ENCODE data around the gene ZNF26.
A peak's percentile ranks its signal among the peaks of the same experiment; 100 is the strongest.
"Not testable (repeated sequence)": the region's sequence is repeated elsewhere in the genome, so short reads cannot be mapped to it uniquely, and the experiment has no call there.

ZNF26 gene

DNA sequence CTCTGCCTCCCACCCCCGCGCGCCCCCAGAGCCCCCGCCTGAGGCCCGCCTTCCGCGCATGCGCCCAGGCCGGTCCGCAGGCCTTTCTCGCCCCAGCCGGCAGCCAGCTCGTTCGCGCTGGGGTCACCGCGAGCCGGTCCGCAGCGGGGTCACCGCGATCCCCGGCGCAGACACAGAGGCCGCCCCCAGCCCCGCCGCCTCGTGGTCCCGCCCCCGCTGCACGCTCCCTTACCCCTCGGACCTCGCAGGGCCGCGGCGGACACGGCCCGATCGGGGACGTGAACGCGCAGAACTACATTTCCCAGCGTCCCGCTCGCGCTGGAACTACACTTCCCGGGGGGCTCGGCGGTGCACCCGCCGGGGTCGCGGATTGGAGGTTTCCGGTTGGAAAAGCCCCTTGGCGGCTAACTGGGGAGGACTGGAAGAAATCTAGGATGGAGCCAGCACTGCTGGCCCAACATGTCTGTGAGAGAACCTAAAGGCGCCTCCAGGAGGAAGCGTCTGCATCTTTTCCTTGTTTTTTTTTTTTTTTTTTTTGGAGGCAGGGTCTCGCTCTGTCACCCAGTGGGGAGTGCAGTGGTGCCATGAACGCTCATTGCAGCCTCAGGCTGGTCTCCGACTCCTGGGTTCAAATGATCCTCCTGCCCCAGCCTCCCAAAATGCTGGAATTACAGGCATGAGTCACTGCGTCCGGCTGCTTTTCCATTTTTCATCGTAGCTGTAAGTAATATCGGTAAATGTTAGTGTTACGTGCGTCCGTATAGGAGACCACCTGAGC lies 30.0 kb upstream of the ZNF26 start, which contains the start of gene ZNF605:
ZNF605 (minus strand) TSS at position 296 of the 778 bp plus-strand sequence. CDS start 10,671 bp downstream, outside the sequence.
- DNase-seq: peak; percentile 79 to 85

DNA sequence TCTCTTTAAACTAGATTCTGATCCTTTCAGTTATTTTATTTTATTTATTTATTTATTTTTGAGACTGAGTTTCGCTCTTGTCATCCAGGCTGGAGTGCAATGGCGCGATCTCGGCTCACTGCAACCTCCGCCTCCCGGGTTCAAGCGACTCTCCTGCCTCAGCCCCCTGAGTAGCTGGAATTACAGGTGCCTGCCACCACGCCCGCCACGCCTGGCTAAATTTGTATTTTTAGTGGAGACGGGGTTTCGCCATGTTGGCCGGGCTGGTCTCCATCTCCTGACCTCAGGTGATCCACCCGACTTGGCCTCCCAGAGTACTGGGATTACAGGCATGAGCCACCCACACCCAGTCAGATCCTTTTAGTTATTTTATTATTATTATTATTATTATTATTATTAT lies 24.4 kb upstream of the ZNF26 start:
- not testable (repeated sequence) for DNase-seq

DNA sequence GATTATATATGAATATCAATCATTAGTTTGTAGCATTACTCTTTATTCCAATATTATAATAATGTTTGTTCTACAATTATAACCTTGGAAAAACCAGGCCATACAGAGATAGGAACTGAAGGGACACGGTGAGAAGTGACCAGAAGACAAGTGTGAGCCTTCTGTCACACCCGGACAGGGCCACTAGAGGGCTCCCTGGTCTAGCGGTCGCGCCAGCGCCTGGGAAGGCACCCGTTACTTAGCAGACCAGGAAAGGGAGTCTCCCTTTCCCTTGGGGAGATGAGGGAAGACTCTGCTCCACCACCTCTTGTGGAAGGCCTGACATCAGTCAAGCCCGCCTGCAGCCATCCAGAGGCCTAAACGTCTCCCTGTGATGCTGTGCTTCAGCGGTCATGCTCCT lies 22.2 kb upstream of the ZNF26 start:
- not testable (repeated sequence) for DNase-seq

DNA sequence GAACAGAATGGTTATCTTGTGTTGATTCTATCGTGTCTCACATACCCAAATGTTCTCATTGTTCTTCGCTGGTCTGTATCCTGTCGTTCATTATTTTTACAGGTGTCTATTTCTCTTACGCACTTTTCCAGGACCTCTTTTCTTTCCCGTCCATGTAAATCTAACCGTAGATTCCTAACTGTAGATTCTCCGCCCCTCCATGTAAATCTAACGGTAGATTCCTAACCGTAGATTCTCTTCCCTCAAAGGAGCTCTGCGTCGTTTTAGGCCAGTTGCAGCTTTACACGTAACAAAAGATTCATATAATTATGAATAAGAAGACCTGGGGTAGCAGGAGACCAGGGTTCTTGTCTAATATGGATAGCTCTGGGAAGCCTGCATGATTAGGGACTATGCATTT lies 20.4 kb upstream of the ZNF26 start:
- DNase-seq: no peak

DNA sequence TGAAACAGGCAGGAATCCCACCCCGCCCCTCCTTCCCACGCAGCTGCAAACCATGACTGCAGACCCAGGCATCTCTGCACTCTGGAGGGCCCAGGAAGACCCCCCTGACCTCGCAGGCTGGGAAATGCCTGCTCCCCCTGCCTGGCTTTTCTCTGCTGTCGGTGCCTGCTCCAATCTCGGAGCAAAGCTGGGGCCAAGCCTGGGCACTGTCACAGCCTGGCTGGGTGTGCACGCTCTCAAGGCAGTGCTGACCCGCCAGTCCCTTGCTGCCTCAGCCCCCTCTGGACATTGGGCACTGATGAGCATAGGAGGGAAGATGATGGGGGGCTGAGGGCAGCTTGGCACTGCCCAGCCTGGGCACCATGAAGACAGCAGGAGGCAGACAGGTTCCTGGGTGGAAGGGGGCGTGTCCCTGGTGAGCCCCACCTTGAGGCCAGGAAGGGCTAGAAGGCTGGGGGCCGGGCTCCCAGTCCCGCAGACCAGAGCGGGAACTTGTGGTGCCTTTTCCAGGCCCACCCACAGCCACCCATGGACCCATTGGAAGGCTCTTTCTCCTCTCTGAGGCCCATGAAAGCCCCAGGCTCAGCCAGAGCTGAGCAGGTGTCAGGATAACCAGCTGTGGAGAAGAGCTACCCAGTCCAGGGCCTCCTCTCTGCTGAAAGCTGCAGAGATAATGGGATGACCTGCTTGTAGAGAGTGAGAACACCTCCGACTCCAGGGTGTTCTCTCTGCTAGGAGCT lies 19.3 kb upstream of the ZNF26 start:
- DNase-seq: no peak

DNA sequence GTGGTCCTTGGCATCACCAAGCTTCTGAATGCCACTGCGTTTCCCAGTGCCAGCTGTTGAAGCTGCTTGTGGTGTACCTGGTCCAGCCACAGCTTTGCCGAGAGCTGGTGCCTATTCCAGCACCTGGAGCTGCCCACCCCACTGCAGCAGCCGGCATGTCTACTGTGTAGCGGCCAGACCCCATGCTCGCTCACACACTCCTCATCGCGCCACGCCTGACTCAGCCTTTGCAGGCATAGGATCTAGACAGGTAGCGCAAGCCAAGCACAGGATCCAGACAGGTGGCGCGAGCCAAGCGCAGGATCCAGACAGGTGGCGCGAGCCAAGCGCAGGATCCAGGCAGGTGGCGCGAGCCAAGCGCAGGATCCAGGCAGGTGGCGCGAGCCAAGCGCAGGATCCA lies 18.4 kb upstream of the ZNF26 start:
- DNase-seq: no peak

DNA sequence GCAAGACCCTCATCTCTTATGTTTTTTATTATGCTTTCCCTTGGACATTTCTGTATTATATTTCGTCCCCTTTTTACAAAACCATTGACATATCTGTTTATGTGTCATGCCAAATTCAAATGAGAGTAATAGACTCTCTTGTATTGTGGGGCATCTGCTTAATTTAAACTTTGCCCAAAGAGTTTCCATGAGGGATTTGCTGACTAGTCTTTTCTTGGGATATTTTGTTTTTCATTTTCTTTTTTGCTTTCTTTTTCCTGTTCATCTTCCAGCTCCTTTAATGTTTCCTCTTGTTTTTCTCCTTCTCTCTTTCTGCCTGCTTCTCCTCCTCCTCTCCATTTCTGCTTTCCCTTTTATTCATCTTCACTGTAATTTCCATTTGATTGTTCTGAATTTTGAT lies 13.8 kb upstream of the ZNF26 start:
- no peak for DNase-seq

DNA sequence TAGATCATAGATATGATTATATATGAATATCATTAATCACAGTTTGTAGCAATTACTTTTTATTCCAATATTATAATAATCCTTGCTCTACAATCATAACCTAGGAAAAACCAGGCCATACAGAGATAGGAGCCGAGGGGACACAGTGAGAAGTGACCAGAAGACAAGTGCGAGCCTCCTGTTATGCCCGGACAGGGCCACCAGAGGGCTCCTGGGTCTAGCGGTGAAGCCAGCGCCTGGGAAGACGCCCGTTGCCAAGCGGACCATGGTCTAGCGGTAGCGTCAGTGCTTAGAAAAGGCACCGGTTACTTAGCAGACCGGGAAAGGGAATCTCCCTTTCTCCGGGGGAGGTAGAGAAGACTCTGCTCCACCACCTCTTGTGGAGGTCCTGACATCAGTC lies 9.3 kb upstream of the ZNF26 start:
- DNase-seq: peak in 1 of 2 donors; percentile 29

DNA sequence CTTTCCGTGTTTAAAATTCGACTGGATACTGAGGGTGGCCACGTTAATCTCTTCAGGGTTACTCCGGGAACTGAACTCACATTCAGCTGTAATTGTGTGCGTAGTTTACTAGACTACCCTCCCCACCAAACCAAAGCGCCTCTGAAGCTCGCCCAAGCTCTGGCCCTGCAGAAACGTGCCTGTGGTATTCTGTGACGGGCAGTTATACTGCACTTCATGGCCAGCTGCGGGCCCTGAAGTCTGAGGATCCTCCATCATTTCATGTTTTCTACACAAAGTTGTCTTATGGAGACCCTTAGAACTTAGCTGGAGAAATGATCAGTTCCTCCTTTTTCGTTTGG lies 688 bp downstream of the ZNF26 start:
- no peak for DNase-seq

DNA sequence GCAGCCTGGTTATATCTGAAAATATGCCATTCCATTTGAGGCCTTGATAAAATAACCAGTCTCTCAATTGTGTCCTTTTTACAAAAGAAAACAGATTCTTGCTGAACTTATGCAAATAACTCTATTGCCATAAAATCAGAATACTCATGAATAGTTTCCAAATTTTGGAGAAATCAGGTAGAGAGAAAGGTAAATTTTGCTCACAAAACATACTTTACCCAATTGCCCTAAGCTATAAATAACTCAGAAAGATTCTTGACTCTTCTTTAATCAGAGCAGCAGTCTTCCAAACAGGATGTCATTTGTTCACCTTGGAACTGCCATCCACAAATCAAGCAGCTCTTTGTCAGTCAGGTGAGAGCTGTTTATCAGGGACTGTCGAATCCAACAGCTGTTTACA lies 12.6 kb downstream of the ZNF26 start:
- DNase-seq: no peak

DNA sequence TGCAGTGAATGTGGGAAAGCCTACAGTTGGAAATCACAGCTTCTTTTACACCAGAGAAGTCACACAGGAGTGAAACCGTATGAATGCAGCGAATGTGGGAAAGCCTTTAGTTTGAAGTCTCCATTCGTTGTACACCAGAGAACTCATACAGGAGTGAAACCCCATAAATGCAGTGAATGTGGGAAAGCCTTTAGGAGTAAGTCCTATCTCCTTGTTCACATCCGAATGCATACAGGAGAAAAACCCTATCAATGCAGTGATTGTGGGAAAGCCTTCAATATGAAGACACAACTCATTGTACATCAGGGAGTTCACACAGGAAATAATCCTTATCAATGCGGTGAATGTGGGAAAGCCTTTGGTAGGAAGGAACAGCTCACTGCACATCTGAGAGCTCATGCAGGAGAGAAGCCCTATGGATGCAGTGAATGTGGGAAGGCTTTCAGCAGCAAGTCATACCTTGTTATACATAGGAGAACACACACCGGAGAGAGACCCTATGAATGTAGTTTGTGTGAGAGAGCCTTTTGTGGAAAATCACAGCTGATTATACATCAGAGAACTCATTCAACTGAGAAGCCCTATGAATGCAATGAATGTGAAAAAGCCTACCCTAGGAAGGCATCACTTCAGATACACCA lies 24.6 kb downstream of the ZNF26 start:
- no peak for DNase-seq

DNA sequence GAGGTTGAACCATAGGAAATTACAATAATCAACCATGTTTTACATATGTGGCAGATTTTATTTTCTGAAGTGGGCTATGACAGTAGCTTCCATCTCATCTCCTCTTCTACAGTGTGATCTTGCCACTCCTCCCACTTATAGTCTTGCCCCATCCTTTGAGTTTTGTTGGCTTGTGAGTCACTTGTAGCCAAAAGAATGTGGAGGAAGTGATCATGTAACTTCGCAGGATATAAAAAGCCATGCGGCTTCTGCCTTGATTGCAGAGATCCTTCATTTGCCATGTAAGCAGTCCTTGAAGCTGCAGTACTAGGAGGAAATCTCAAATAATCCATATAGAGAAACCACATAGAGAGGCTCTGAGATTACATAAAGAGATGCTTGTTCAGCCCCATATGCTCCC lies 37.4 kb downstream of the ZNF26 start:
- no peak for DNase-seq

DNA sequence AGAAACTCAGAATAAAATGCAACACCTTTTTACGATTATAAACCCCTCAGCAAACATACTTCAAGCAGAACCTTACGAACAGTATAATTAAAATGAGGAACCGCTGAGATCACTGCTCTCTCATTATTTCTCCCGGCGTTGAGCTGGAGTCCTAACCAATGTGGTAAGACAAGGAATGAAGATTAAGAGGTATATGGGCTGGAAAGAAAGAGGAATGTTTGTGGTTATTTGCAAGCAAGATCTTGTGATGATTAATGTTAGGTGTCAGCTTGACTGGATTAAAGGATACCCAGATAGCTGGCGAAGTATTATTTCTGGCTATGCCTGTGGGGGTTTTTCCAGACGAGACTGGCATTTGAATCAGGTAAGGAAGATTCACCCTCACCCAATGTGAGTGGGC lies 40.8 kb downstream of the ZNF26 start:
- no peak for DNase-seq

DNA sequence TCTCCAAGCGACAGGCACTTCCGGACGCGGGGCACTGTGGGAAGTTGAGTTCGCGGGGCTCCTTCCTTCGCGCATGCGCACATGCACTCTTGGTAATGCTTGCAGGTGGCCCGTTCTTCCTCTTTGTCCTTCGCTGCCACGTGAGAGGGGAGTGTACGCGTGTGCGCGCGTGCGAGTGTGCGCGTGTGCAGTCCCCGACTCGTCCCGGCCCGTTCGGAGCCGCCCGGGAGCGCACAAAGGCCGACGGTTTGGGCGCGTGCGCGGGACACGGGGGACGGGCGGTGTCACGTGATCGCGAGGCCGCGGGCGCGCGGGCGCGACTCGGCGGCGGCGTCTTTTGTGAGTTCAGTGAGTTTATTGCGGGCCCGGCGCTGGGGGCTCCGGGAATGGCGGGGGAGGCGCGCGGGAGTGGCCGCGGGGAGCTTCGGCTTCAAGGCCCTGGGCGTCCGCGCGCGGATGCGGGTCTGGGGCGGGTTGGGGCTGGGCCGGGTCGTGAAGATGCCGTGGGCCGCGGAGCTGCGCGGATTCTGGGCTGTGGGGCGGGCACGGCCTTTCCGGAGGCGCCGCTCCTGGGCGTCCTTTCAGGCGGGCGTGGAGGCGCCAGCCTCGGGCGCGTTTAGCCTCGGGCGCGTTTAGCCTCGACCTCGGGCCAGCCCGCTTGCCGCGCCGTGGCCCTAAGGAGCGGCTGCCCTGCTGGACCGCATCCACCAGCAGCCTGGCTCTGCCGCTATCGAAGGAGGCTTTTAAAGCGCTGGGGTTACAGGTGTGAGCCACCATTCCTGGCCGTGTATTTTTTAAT lies 51.2 kb downstream of the ZNF26 start, which contains the start of gene ZNF84:
ZNF84 (plus strand) TSS at position 303 of the 799 bp plus-strand sequence. CDS start 3,959 bp downstream, outside the sequence.
- DNase-seq: peak; percentile 97 to 99

DNA sequence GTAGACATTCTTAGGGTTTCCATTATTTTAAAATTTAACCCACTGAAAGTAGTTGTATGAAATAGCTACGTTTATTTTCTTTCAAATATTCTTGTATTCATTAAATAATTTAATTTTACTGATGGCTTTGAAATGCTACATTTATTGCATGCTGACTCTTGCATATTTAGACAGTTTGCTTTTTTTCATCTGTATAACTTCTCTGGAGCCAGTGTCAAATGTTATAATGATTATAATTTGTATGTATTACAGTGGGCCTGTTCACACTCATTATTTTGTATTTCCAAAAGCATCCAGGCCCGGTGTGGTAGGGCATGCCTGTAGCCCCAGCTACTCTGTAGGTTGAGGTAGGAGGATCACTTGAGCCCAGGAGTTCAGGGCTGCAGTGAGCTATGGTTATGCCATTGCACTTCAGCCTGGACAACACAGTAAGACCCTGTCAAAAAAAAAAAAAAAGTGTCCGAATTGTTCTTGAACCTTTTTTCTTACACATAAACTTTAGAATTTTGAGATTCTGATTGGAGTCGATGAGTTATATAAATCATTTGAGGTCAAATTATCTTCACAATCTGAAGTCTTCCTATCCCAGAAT lies 52.0 kb downstream of the ZNF26 start:
- DNase-seq: no peak

DNA sequence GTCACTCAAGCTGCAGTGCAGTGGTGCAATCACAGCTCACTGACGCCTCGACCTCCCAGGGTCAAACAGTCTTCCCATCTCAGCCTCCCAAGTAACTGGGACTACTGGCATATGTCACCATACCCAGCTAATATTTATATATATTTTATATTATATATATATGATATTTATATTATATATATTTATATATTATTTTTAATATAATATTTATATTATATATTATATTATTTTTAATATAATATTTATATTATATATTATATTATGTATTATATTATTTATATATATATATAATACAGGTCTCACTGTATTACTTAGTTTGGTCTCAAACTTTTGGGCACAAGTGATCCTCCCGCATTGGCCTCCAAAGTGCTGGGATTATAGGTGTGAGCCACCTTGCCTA lies 60.5 kb downstream of the ZNF26 start:
- no peak for DNase-seq

DNA sequence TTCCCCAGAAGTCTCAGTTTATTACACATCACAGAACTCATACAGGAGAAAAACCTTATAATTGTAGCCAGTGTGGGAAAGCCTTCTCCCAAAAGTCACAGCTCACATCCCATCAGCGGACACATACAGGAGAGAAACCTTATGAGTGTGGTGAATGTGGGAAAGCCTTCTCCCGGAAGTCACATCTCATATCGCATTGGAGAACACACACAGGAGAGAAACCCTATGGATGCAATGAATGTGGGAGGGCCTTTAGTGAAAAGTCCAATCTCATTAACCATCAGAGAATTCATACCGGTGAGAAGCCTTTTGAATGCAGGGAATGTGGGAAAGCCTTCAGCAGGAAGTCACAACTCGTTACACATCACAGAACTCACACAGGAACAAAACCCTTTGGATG lies 71.3 kb downstream of the ZNF26 start:
- no peak for DNase-seq

DNA sequence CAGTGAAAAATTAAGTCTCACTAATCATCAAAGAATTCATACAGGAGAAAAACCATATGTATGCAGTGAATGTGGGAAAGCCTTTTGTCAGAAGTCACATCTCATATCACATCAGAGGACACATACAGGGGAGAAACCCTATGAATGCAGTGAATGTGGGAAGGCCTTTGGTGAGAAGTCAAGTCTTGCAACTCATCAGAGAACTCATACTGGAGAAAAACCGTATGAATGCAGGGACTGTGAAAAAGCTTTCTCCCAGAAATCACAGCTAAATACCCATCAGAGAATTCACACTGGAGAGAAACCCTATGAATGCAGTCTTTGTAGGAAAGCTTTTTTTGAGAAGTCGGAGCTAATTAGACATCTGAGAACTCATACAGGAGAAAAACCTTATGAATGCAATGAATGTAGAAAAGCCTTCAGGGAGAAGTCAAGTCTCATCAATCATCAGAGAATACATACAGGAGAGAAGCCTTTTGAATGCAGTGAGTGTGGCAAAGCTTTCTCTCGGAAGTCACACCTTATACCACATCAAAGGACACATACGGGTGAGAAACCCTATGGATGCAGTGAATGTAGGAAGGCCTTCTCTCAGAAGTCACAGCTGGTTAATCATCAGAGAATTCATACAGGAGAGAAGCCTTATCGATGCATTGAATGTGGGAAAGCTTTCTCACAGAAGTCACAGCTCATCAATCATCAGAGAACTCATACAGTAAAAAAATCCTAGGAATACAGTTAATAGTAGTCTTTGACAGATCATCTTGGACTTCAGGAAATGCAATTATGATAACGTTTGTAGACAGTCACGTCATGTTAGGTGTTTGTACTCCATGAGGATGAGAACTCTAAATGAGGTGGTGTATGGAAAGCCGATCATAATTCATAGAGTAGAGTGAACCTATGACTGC lies 72.3 kb downstream of the ZNF26 start:
- DNase-seq: no peak

DNA sequence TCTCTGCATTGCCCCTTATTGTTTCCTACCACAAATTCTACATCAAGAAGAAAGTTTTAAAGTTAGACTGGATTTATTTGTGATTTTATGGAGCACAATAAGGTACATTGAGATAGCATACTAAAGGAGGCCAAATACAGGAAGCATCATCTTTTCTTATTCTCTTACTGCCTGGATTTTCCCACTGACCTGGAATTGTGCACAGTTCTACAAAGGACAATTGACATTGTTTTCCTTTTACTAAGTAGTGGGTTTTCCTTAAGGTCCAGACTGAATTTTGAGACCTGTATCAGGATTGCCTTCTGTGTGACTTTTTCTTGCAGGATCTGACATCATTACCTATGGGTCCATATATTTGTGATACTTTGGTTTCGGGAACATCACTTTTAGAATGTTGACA lies 75.8 kb downstream of the ZNF26 start:
- no peak for DNase-seq

DNA sequence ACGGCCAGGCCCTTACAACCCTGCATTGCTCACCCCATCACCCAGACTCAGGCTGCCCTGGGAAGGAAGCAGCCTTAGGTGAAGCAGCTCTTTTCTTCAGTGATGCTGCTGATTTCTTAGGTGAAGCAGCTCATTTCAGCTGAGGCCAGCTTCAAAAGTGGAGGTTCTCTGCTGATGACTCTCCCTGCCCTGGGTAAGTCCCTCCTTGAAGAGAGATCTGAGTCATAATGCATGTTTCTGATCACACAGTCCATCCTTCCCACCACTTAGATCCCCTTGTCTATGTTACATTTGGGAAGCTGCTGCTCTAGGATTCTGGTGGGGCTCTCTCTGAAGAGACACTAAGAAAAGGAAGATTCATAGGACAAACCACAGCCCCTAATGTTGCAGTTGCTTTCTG lies 77.4 kb downstream of the ZNF26 start:
- no peak for DNase-seq

DNA sequence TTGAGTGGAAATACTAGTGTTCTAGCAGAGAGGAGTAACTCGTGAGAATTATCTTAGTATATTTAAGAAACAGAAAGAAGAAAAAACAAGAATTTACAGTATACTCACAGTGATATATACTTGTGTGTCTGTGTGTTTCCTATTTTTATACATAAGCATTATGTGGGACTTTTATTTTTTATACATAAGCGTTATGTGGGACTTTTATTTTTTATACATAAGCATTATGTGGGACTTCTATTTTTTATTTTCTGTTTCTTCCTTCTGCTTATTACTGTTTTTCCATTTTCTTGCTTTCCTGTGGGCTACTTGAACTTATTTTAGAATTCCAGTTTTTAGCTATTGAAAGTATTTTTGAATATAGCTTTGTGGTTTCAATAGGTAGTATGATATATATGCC lies 87.7 kb downstream of the ZNF26 start:
- no peak for DNase-seq
